HepG2 (cell line): Measurements from ENCODE around the gene YBX2. TPM values are rescaled to one million over a fixed set of nuclear protein-coding genes. Genes with fewer than 3 reads are reported as not detected.
A peak's percentile ranks its signal among the peaks of the same experiment; 100 is the strongest.

Experiments used
- DDIT3 ChIP-seq: sonication (generic); formaldehyde crosslinking; IDR thresholded peaks from 2 replicates; pipeline ENCODE4 v1.4.0; 2020; ENCODE audit warnings: mild to moderate bottlenecking, missing genetic modification reagents
- DMAP1 ChIP-seq: IDR thresholded peaks from 2 replicates; pipeline ENCODE4 v1.6.1; 2016
- HBP1 ChIP-seq: IDR thresholded peaks from 2 replicates; pipeline ENCODE4 v1.6.1; 2016; ENCODE audit warnings: low read depth, control low read depth
- HOXD1 ChIP-seq: sonication (generic); formaldehyde crosslinking; IDR thresholded peaks from 2 replicates; pipeline ENCODE4 v1.5.0; 2020; ENCODE audit warnings: missing genetic modification reagents
- RBM39 ChIP-seq: fragments of 200-400 bp; formaldehyde crosslinking; IDR thresholded peaks from one replicate; pipeline ENCODE4 v1.6.1; 2018; ENCODE audit warnings: antibody characterized with exemption, mild to moderate bottlenecking, low read depth, low read length; ENCODE audit not compliant: poor library complexity, severe bottlenecking
- REL ChIP-seq: sonication (generic); formaldehyde crosslinking; conservative IDR thresholded peaks from 2 replicates; pipeline ENCODE4 v1.8.0; 2022; ENCODE audit warnings: mild to moderate bottlenecking, missing genetic modification reagents, moderate library complexity
- RFX1 ChIP-seq: fragments of 450-650 bp; IDR thresholded peaks from 2 replicates; pipeline ENCODE4 v1.6.1; 2017
- SIX4 ChIP-seq: sonication (generic); formaldehyde crosslinking; IDR thresholded peaks from 2 replicates; pipeline ENCODE4 v1.4.0; 2020; ENCODE audit warnings: missing genetic modification reagents
- TCF7 ChIP-seq: sonication (generic); IDR thresholded peaks from 2 replicates; pipeline ENCODE4 v1.6.1; 2016; ENCODE audit warnings: antibody characterized with exemption, low read depth
- TFDP1 ChIP-seq: IDR thresholded peaks from 2 replicates; pipeline ENCODE4 v1.6.1; 2016; ENCODE audit warnings: missing compliant biosample characterization, missing genetic modification reagents, borderline replicate concordance
- ZBTB2 ChIP-seq: sonication (generic); formaldehyde crosslinking; IDR thresholded peaks from 2 replicates; pipeline ENCODE4 v1.8.0; 2022; ENCODE audit warnings: low read depth, missing genetic modification reagents
- ZBTB33 ChIP-seq: sonication (generic); formaldehyde crosslinking; IDR thresholded peaks from 2 replicates; pipeline ENCODE4 v1.4.0; 2020; ENCODE audit warnings: missing genetic modification reagents
- ZNF274 ChIP-seq: sonication (generic); formaldehyde crosslinking; IDR thresholded peaks from 2 replicates; pipeline ENCODE4 v1.5.1; 2020; ENCODE audit warnings: mild to moderate bottlenecking, missing genetic modification reagents
- ZNF609 ChIP-seq: sonication (generic); formaldehyde crosslinking; IDR thresholded peaks from 2 replicates; pipeline ENCODE4 v1.4.0; 2020; ENCODE audit warnings: mild to moderate bottlenecking, missing genetic modification reagents, borderline replicate concordance
- ZNF704 ChIP-seq: sonication (generic); formaldehyde crosslinking; IDR thresholded peaks from 2 replicates; pipeline ENCODE4 v1.8.1; 2023; ENCODE audit warnings: mild to moderate bottlenecking, inconsistent platforms, moderate library complexity, missing genetic modification reagents, borderline replicate concordance
- ZNF891 ChIP-seq: sonication (generic); formaldehyde crosslinking; IDR thresholded peaks from 2 replicates; pipeline ENCODE4 v1.5.0; 2020; ENCODE audit warnings: mild to moderate bottlenecking, missing genetic modification reagents
- polyA plus RNA-seq, 8 experiments: library from polyadenylated mRNA; depleted of rRNA in 3 of 8; stranded (reverse) in 7 of 8; unstranded in 1 of 8; fragments of >200 nt; fragmentation: Illumina TruSeq in 4 of 8; extraction: Trizol in 4 of 8; gene quantifications; 2 replicates each; pipeline versions ENCODE4 v1.2.1 to v1.2.3, GENCODE V29; 2011 to 2016; ENCODE audit warnings: low read depth in 4 of 8, missing spikeins in 1 of 8, mixed read lengths in 1 of 8; ENCODE audit not compliant: insufficient read depth in 1 of 8
- total RNA-seq, 5 experiments: library from RNA; depleted of rRNA; stranded (reverse); fragments of >200 nt; fragmentation: Illumina TruSeq; extraction: Trizol; gene quantifications; 2 replicates each; pipeline ENCODE4 v1.2.3, GENCODE V29; 2016; ENCODE audit warnings: low read depth in 1 of 5

The YBX2 gene
- total and polyA plus RNA-seq, 2 of the 13 experiments (the other 11 are each of a cell fraction or from before 2014, with no cell fraction given), result 0.12 to 0.22 TPM

GRCh38 chr17:7329374-7329996, 35.0 kb upstream of the YBX2 start (continued):
- TF ChIP-seq HBP1 (CRISPR knock-in tag), result peak; percentile 45; the same call in 1 of the 2 replicates
- TF ChIP-seq TFDP1, result peak; percentile 72; the same call in 1 of the 2 replicates
- peak; percentile 52; the same call in 1 of the 2 replicates for TF ChIP-seq HOXD1 (CRISPR knock-in tag)
- 0 out of 2 replicates have a peak, but pooled peaks have one; percentile 14 for TF ChIP-seq SIX4 (CRISPR knock-in tag)
- peak; percentile 96; the same call in 1 of the 2 replicates for TF ChIP-seq ZBTB2 (CRISPR knock-in tag)
- TF ChIP-seq ZNF609, result peak; percentile 57; the same call in 1 of the 2 replicates
- peak; percentile 68; the same call in 1 of the 2 replicates for TF ChIP-seq DMAP1 (CRISPR knock-in tag)
- TF ChIP-seq ZNF704 (CRISPR knock-in tag), result peak; percentile 38; the same call in 1 of the 2 replicates
- TF ChIP-seq ZBTB33, result 0 out of 2 replicates have a peak, but pooled peaks have one; percentile 2
- TF ChIP-seq ZNF274 (CRISPR knock-in tag), result no peak
- 0 out of 2 replicates have a peak, but pooled peaks have one; percentile 55 for TF ChIP-seq ZNF891 (CRISPR knock-in tag)
- no peak for TF ChIP-seq TCF7
- peak; percentile 13 for TF ChIP-seq RBM39
- TF ChIP-seq REL (CRISPR knock-in tag), result no peak
- TF ChIP-seq RFX1, result peak; percentile 74; the same call in 1 of the 2 replicates
- no peak for TF ChIP-seq DDIT3 (CRISPR knock-in tag)
